Body of pancreas (tissue), 4 donors: ENCODE data around the gene FBN1. TPM values are rescaled to one million over a fixed set of nuclear protein-coding genes. Genes with fewer than 3 reads are reported as not detected.

ENCODE experiments used
- ATAC-seq: fragments of 150-250 bp; one replicate; pipeline ENCODE4 v1.9.1; 2016
- DNase-seq, 4 donors: peaks; one replicate each; pipeline ENCODE4 v3.0.0-alpha.2; 2019
- H3K27ac ChIP-seq, 4 donors: fragments of 200-600 bp; sonication (generic); 1 replicate in 3 of 4; 2 replicates in 1 of 4; pipeline versions ENCODE4 v1.5.1 to v1.6.1; 2016 to 2019; ENCODE audit warnings: mild to moderate bottlenecking in 1 of 4, mixed read lengths in 1 of 4, moderate library complexity in 1 of 4
- H3K27me3 ChIP-seq, 2 donors: fragments of 200-600 bp; sonication (generic); one replicate each; pipeline ENCODE4 v1.6.0; 2016; ENCODE audit warnings: mild to moderate bottlenecking in 1 of 2
- H3K36me3 ChIP-seq, 2 donors: fragments of 200-600 bp; sonication (generic); replicated peaks in 1 of 2; 2 replicates each; pipeline ENCODE4 v1.5.1; 2016; ENCODE audit warnings: low read depth in 2 of 2; ENCODE audit not compliant: insufficient read depth in 1 of 2
- H3K4me1 ChIP-seq: fragments of 200-600 bp; sonication (generic); one replicate; pipeline ENCODE4 v1.6.0; 2016
- H3K4me3 ChIP-seq, 2 donors: fragments of 200-600 bp; sonication (generic); 1 replicate in 1 of 2; 2 replicates in 1 of 2; pipeline ENCODE4 v1.5.1; 2016 to 2019
- H3K9me3 ChIP-seq, 3 donors: fragments of 200-600 bp; sonication (generic); 1 replicate in 2 of 3; 2 replicates in 1 of 3; pipeline ENCODE4 v1.5.1; 2016
- CTCF ChIP-seq, 7 experiments: fragments of 450-650 bp in 4 of 7; fragments of 200-600 bp in 3 of 7; sonication (generic) in 3 of 7; IDR thresholded peaks; one replicate each; pipeline ENCODE4 v1.5.1; 2016 to 2019; ENCODE audit warnings: antibody characterized with exemption in 7 of 7
- POLR2A ChIP-seq, 3 donors: fragments of 450-650 bp; IDR thresholded peaks; one replicate each; pipeline ENCODE4 v1.6.1; 2016; ENCODE audit warnings: antibody characterized with exemption in 3 of 3, mild to moderate bottlenecking in 2 of 3
- WGBS, 2 donors: methylation state at CpG; one replicate each; pipeline ENCODE4 v1.1.5; 2017; 5-methylcytosine and 5-hydroxymethylcytosine counted together
- intact Hi-C: fragments of 100-400 bp; cut with DNase I; formaldehyde crosslinking; loops from one replicate; pipeline ENCODE4 v1.15.1; 2023
- total RNA-seq, 2 donors: library from RNA; depleted of rRNA; stranded (reverse); fragments of >200 nt; gene quantifications; one replicate each; pipeline ENCODE4 v1.1.0, GENCODE V29; 2016

The FBN1 gene
- total RNA-seq, 2 donors from 2014 or later: 12.7 to 51.1 TPM

DNA sequence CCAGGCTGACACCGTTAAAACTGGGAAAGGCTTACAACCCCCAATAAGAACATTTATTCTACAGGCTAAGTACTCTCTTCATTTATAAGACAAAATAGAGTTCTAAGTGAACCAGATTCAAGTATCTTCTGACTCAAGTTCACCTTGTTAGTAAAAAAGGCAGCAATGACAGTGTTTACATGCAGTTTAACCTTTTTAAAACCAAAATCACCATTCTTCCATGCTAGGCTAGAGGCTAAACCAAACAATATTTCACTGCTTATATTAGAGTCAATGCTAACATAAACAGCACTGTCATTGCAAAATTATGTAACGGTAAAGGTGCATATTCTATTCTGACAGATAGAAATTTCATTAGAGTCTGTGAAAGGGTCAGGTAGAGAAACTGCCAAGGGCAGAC is 118.0 kb downstream of the FBN1 start:
- no peak overlapping the region for H3K4me3 ChIP-seq
- no peaks in the 10 kb centered on the region for H3K9me3 ChIP-seq
- WGBS, 2 donors: 61 to 73% methylated on average over 2 of the region's 2 CpGs
- intact Hi-C loops: no loop called here
- TF ChIP-seq CTCF (IDR thresholded peaks at IDR 0.05) (no peak), POLR2A (IDR thresholded peaks at IDR 0.05) (no peak)
- ATAC-seq: no peak
- no peaks in the 10 kb centered on the region for H3K36me3 ChIP-seq
- H3K4me1 ChIP-seq: no peaks in the 10 kb centered on the region
- no peaks in the 10 kb centered on the region for H3K27me3 ChIP-seq
- DNase-seq: no peak
- no peak overlapping the region for H3K27ac ChIP-seq

DNA sequence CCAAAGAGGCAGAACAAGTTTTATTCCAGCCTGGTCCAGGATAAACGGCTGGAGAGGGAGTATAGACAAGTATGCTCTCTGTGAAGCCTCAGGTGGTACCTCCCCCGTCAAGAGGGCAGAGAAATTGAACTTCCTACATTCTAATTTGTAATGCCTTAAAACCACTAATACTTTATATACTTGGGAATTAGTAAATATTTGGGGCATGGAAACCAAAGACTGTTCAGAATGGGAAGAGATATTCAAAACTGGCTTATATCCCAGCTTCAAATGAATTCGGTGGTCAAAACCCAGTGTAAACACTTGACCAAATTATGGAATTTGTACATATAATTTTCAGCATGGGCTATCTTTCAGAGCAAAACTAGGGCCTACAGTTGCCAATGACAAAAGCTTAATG is 122.6 kb downstream of the FBN1 start:
- no peaks in the 10 kb centered on the region for H3K27me3 ChIP-seq
- H3K36me3 ChIP-seq: no peaks in the 10 kb centered on the region
- 74 to 79% methylated on average over 3 of the region's 3 CpGs for WGBS, 2 donors
- DNase-seq (no peak), ATAC-seq (no peak)
- TF ChIP-seq POLR2A (IDR thresholded peaks at IDR 0.05): no peak
- no peak for TF ChIP-seq CTCF (IDR thresholded peaks at IDR 0.05)
- no peak overlapping the region for H3K4me3 ChIP-seq
- no peaks in the 10 kb centered on the region for H3K9me3 ChIP-seq
- H3K27ac ChIP-seq: no peak overlapping the region
- intact Hi-C loops: no loop called here
- H3K4me1 ChIP-seq: no peaks in the 10 kb centered on the region

GRCh38 chr15:48522123-48522522 is 123.4 kb downstream of the FBN1 start:
- Histone ChIP-seq H3K36me3 (no peaks in the 10 kb centered on the region), H3K27me3 (no peaks in the 10 kb centered on the region), H3K4me1 (no peaks in the 10 kb centered on the region), H3K4me3 (no peak overlapping the region), H3K9me3 (no peaks in the 10 kb centered on the region), H3K27ac (no peak overlapping the region)
- ATAC-seq (no peak), DNase-seq (no peak)
- intact Hi-C loops: no loop called here
- TF ChIP-seq POLR2A (IDR thresholded peaks at IDR 0.05) (no peak), CTCF (IDR thresholded peaks at IDR 0.05) (no peak)

DNA sequence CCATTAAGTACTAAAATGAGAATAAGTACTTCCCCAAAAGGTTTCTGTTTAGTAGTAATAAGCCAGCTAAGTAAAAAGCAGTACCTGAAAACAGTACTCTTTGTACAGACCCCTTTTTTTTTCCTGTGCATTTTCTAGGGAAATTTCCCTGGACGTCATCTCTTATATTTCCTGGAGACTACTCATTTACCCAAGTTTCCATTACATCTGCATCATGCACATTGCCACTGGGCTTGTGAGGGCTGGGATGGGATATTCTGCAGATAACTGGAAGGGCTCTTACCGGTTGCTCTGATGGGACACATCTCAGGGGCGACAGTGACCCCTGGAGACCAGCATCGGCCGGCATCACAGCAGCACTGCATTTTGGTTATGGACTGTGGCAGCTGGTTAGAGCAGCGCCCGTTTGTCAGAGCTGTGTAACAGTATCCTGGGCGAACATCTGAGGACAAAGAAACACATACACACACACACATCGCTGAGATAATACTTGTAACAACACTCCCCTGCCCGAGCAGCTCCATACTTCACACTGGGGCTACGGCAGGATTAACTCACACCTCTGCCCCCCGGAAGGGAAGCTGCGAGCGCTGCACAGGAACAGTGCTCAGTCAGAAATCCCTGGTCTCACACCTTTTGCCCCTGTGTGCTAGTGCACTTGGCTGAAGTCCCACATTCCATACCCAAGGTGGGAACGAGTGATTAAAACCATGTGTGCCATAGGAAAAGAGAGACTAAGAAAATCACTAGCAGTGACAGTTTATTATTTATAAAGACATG is 124.9 kb downstream of the FBN1 start:
- WGBS, 2 donors: 66 to 70% methylated on average over 14 to 15 of the region's 15 CpGs
- no peak for ATAC-seq
- no peak for TF ChIP-seq POLR2A (IDR thresholded peaks at IDR 0.05)
- TF ChIP-seq CTCF (IDR thresholded peaks at IDR 0.05): no peak
- no peak overlapping the region for H3K4me3 ChIP-seq
- intact Hi-C loops: no loop called here
- no peaks in the 10 kb centered on the region for H3K4me1 ChIP-seq
- no peaks in the 10 kb centered on the region for H3K9me3 ChIP-seq
- no peaks in the 10 kb centered on the region for H3K36me3 ChIP-seq
- H3K27me3 ChIP-seq: no peaks in the 10 kb centered on the region
- no peak for DNase-seq
- H3K27ac ChIP-seq: no peak overlapping the region

DNA sequence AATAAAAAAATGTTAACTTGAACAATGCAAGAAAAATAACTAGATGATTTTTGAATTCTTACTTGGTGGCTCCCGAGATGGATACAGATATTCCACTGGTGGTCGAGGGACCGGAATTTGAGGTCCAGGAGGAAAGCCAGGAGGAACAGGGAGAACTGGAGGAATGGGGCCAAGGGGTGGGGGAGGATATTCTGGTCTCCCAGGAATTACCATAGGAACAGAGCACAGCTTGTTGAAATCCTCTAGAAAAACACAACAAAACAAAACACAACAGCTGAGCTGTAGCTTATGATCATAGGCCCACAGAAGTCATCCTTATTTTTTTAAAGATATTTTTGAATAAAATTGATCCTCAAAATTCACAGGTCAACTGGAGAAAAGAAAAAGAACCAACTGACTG is 129.4 kb downstream of the FBN1 start:
- no peak for TF ChIP-seq POLR2A (IDR thresholded peaks at IDR 0.05)
- ATAC-seq: no peak
- H3K27me3 ChIP-seq: no peaks in the 10 kb centered on the region
- intact Hi-C loops: no loop called here
- WGBS, 2 donors: 79 to 88% methylated on average over 3 of the region's 3 CpGs
- no peaks in the 10 kb centered on the region for H3K9me3 ChIP-seq
- no peak for DNase-seq
- H3K4me1 ChIP-seq: no peaks in the 10 kb centered on the region
- H3K27ac ChIP-seq: no peak overlapping the region
- no peak overlapping the region for H3K4me3 ChIP-seq
- H3K36me3 ChIP-seq: no peaks in the 10 kb centered on the region
